Measurements from ENCODE around the gene IRX6.

IRX6 gene

GRCh38 chr16:55349867-55350266 is 25.9 kb downstream of the IRX6 start:
- DNase-seq: no peak

GRCh38 chr16:55350984-55351383 is 27.0 kb downstream of the IRX6 start:
- Histone ChIP-seq H3K27me3 (no peaks in the 10 kb centered on the region), H3K4me1 (peaks cover 6% of the 10 kb centered on the region; the same call in 1 of the 2 replicates), H3K4me3 (ENCODE audit: low read depth, low read length) (no peak overlapping the region), H3K36me3 (no peaks in the 10 kb centered on the region), H3K9me3 (no peaks in the 10 kb centered on the region)
- TF ChIP-seq CTCF (IDR thresholded peaks at IDR 0.05; ENCODE audit: low read depth, low read length): no peak
- no peak for DNase-seq

More at GRCh38 chr16:55349867-55350266, 25.9 kb downstream of the IRX6 start:
- Histone ChIP-seq H3K4me3 (ENCODE audit: low read depth, low read length) (no peak overlapping the region), H3K27me3 (no peaks in the 10 kb centered on the region), H3K9me3 (no peaks in the 10 kb centered on the region), H3K4me1 (peaks cover 6% of the 10 kb centered on the region; the same call in 1 of the 2 replicates), H3K36me3 (no peaks in the 10 kb centered on the region)
- no peak for TF ChIP-seq CTCF (IDR thresholded peaks at IDR 0.05; ENCODE audit: low read depth, low read length)

GRCh38 chr16:55351936-55352335 is 27.9 kb downstream of the IRX6 start:
- no peak overlapping the region for H3K4me3 ChIP-seq (ENCODE audit: low read depth, low read length)
- DNase-seq: peak; percentile 69
- no peaks in the 10 kb centered on the region for H3K9me3 ChIP-seq
- H3K4me1 ChIP-seq: peaks cover 6% of the 10 kb centered on the region; the same call in 1 of the 2 replicates
- no peaks in the 10 kb centered on the region for H3K36me3 ChIP-seq
- no peaks in the 10 kb centered on the region for H3K27me3 ChIP-seq
- TF ChIP-seq CTCF (IDR thresholded peaks at IDR 0.05; ENCODE audit: low read depth, low read length): no peak

GRCh38 chr16:55357241-55357640 is 33.2 kb downstream of the IRX6 start:
- Histone ChIP-seq H3K4me3 (ENCODE audit: low read depth, low read length) (no peak overlapping the region), H3K27me3 (no peaks in the 10 kb centered on the region; the same call in 1 of the 2 replicates), H3K4me1 (no peaks in the 10 kb centered on the region; the same call in 1 of the 2 replicates), H3K36me3 (no peaks in the 10 kb centered on the region), H3K9me3 (no peaks in the 10 kb centered on the region)
- DNase-seq: no peak
- no peak for TF ChIP-seq CTCF (IDR thresholded peaks at IDR 0.05; ENCODE audit: low read depth, low read length)

- no peak for TF ChIP-seq CTCF (IDR thresholded peaks at IDR 0.05; ENCODE audit: low read depth, low read length)
- Histone ChIP-seq H3K27me3 (no peaks in the 10 kb centered on the region; the same call in 1 of the 2 replicates), H3K36me3 (no peaks in the 10 kb centered on the region), H3K9me3 (no peaks in the 10 kb centered on the region), H3K4me3 (ENCODE audit: low read depth, low read length) (no peak overlapping the region), H3K4me1 (no peaks in the 10 kb centered on the region; the same call in 1 of the 2 replicates)
- no peak for DNase-seq
These were observed 35.9 kb downstream of the IRX6 start for GRCh38 chr16:55359946-55360345.

GRCh38 chr16:55364811-55365210 is 40.8 kb downstream of the IRX6 start:
- H3K27me3 ChIP-seq: peaks cover 27% of the 10 kb centered on the region
- TF ChIP-seq CTCF (IDR thresholded peaks at IDR 0.05; ENCODE audit: low read depth, low read length): no peak
- no peaks in the 10 kb centered on the region for H3K9me3 ChIP-seq
- H3K36me3 ChIP-seq: no peaks in the 10 kb centered on the region
- H3K4me1 ChIP-seq: peaks cover 2% of the 10 kb centered on the region; the same call in 1 of the 2 replicates
- no peak for DNase-seq
- no peak overlapping the region for H3K4me3 ChIP-seq (ENCODE audit: low read depth, low read length)

Measured in BE2C (cell line).